BLaER1 (cell line): ENCODE measurements around the gene PGA3.

Experiments used
- H3K27ac ChIP-seq: shearing (Covaris generic); formaldehyde crosslinking; 2 replicates; pipeline ENCODE4 v1.8.1; 2022
- H3K27me3 ChIP-seq: shearing (Covaris generic); formaldehyde crosslinking; 2 replicates; pipeline ENCODE4 v1.8.1; 2022
- H3K36me3 ChIP-seq: shearing (Covaris generic); formaldehyde crosslinking; 2 replicates; pipeline ENCODE4 v1.8.1; 2022
- H3K4me1 ChIP-seq: shearing (Covaris generic); formaldehyde crosslinking; 2 replicates; pipeline ENCODE4 v1.8.1; 2022
- H3K4me2 ChIP-seq: shearing (Covaris generic); formaldehyde crosslinking; 2 replicates; pipeline ENCODE4 v1.8.1; 2022
- H3K4me3 ChIP-seq: shearing (Covaris generic); formaldehyde crosslinking; 2 replicates; pipeline ENCODE4 v1.8.1; 2022
- H3K9ac ChIP-seq: shearing (Covaris generic); formaldehyde crosslinking; 2 replicates; pipeline ENCODE4 v1.8.1; 2022
- H3K9me3 ChIP-seq: shearing (Covaris generic); formaldehyde crosslinking; 2 replicates; pipeline ENCODE4 v1.8.1; 2022
- H4K20me1 ChIP-seq: shearing (Covaris generic); formaldehyde crosslinking; 2 replicates; pipeline ENCODE4 v1.8.1; 2022
- Cebpa-rat ChIP-seq: shearing (Covaris generic); IDR thresholded peaks from 2 replicates; pipeline ENCODE4 v1.8.1; 2022

The PGA3 gene

DNA sequence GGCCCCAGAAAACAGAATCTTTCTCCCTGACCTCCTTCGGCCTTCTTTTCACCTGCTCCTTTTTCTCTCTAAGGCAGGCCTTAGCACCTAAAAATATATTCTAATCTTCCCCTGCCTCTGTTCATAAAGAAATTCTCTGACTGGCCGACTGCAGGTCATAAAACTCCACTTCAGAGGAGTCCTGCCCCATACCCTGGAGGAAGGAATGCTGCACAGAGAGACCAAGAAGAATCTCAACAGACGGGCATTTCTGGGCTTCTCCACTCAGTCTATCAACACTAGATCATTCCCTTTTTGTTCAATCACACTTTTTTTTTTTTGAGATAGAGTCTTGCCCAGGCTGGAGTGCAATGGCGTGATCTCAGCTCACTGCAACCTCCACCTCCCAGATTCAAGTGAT is 19.7 kb upstream of the PGA3 start:
- Histone ChIP-seq H3K9me3 (no peaks in the 10 kb centered on the region), H3K9ac (no peak overlapping the region), H3K4me2 (no peak overlapping the region), H3K27ac (no peak overlapping the region), H3K4me1 (peaks cover 6% of the 10 kb centered on the region; the same call in 1 of the 2 replicates), H4K20me1 (no peaks in the 10 kb centered on the region), H3K4me3 (no peak overlapping the region), H3K27me3 (no peaks in the 10 kb centered on the region), H3K36me3 (no peaks in the 10 kb centered on the region)
- no peak for TF ChIP-seq Cebpa-rat

DNA sequence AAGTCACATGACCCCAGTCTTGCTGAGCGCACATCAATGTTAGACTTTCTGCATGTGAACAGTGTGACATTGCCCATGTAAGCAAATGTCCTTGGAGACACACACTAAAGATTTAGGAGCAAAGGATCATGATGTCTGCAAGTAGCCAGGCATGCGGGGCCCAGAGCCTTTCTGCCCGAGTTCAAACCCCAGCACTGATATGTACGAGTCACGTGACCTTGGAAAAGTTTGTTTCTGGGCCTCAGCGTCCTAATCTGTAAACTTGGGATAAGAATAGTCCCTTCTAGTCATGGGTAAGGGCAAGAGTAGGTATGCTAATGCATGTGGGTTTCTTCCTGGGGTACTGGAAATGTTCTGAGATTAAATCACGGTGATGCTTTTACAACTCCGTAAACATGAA is 16.8 kb upstream of the PGA3 start:
- Histone ChIP-seq H3K36me3 (no peaks in the 10 kb centered on the region), H3K4me3 (no peak overlapping the region), H3K27me3 (no peaks in the 10 kb centered on the region), H3K4me2 (no peak overlapping the region), H3K27ac (no peak overlapping the region), H3K9ac (no peak overlapping the region), H3K4me1 (peaks cover 6% of the 10 kb centered on the region; the same call in 1 of the 2 replicates), H3K9me3 (peaks cover 8% of the 10 kb centered on the region; the same call in 1 of the 2 replicates), H4K20me1 (no peaks in the 10 kb centered on the region)
- TF ChIP-seq Cebpa-rat, result no peak

DNA sequence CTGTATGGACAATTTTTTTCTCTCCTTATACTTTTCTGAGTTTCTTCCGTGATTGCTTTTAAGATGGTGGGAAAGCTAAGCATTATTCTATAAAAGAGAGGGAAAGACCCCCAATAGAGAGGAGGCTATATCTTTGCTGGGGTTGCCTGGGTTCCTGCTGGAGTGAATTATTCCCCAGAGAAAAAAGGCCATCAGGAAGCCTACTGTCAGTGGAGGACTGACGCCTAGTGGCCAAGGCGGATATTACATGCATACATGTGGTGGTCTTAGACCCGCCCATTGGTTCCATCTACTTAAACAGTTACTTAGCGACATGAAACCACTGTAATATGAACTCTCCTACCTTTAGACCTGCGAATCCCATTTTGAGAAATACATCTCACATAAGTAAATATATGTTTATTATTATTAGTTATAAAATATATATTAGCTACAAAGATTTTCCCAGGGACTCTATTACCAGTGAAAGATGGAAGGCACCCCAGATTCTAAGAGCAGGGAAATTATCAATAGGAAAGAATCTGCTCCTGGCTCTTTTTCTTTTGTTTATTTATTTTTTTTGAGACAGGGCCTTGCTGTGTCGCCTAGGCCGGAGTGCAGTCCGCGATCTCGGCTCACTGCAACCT is 15.7 kb upstream of the PGA3 start:
- TF ChIP-seq Cebpa-rat, result no peak

DNA sequence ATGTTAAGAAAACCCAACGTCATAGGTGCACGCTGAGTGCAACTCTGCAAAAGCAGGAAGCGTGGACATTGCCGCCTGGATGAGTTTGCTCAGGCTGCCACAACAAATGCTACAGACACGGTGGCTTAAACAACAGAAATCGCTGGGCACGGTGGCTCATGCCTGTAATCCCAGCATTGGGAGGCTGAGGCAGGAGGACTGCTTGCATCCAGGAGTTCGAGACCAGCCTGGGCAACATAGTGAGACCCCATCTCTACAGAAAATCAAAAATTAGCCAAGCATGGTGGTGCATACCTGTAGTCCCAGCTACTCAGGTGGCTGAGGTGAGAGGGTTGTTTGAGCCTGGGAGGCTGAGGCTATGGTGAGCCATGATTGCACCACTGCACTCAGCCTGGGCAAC is 13.4 kb upstream of the PGA3 start:
- Histone ChIP-seq H4K20me1 (no peaks in the 10 kb centered on the region), H3K36me3 (no peaks in the 10 kb centered on the region), H3K4me2 (no peak overlapping the region), H3K27ac (no peak overlapping the region), H3K9me3 (peaks cover 8% of the 10 kb centered on the region; the same call in 1 of the 2 replicates), H3K9ac (no peak overlapping the region), H3K4me1 (peaks cover 6% of the 10 kb centered on the region; the same call in 1 of the 2 replicates), H3K4me3 (no peak overlapping the region), H3K27me3 (no peaks in the 10 kb centered on the region)
- no peak for TF ChIP-seq Cebpa-rat

More for the DNA sequence above, 15.7 kb upstream of the PGA3 start:
- no peaks in the 10 kb centered on the region for H3K36me3 ChIP-seq
- no peak overlapping the region for H3K4me2 ChIP-seq
- H3K27ac ChIP-seq, result no peak overlapping the region
- H3K27me3 ChIP-seq, result no peaks in the 10 kb centered on the region
- no peaks in the 10 kb centered on the region for H4K20me1 ChIP-seq
- no peak overlapping the region for H3K9ac ChIP-seq
- no peak overlapping the region for H3K4me3 ChIP-seq
- peaks cover 6% of the 10 kb centered on the region; the same call in 1 of the 2 replicates for H3K4me1 ChIP-seq
- H3K9me3 ChIP-seq, result peaks cover 8% of the 10 kb centered on the region; the same call in 1 of the 2 replicates

DNA sequence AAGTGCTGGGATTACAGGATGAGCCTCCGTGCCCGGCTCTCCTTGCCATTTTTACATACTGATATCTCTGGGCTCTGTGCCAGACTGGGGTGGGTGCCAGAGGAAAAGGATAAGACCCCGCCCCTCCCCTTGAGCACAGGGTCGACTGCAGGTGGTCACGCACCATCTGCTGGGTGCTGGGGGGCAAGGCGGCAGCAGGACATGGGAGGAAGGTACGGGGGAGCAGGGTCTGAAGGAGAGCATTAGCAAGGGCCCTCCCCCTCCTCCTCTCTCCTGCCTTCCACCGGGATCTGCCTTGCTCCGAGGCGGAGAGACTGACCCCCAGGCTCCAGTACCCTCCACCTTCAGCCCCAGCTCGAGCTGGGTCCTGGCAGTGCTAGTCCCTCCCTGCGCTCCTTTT is 9.7 kb upstream of the PGA3 start:
- Histone ChIP-seq H3K27me3 (no peaks in the 10 kb centered on the region), H3K4me2 (no peak overlapping the region), H3K27ac (no peak overlapping the region), H3K4me3 (no peak overlapping the region), H3K36me3 (no peaks in the 10 kb centered on the region), H3K9ac (no peak overlapping the region), H3K9me3 (peaks cover 14% of the 10 kb centered on the region), H3K4me1 (peaks cover 12% of the 10 kb centered on the region), H4K20me1 (no peaks in the 10 kb centered on the region)
- TF ChIP-seq Cebpa-rat, result no peak

DNA sequence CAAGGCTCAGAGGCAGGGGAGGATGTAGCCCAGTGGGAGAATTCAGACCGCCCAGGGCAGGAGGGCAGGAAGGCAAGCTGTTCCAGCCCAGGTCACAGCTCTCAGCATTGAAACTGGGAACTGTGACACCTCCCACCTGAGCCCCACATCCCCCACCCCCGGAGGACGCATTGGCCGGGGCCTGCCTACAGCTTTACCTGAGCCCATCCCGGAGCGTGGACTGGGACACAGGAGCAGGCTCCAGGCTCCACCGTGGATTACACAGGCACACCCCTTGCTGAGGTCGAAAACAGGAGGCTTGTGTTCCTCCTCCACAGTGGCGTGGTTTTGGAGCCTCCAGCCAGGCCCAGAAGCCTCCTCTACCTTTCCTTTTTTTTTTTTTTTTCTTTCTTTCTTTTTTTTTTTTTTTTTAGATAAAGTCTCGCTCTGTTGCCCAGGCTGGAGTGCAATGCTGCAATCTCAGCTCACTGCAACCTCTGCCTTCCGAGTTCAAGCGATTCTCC is 9.1 kb upstream of the PGA3 start:
- no peaks in the 10 kb centered on the region for H3K36me3 ChIP-seq
- H3K4me2 ChIP-seq, result no peak overlapping the region
- no peaks in the 10 kb centered on the region for H4K20me1 ChIP-seq
- peaks cover 20% of the 10 kb centered on the region for H3K9me3 ChIP-seq
- no peak overlapping the region for H3K4me3 ChIP-seq
- no peak overlapping the region for H3K9ac ChIP-seq
- no peaks in the 10 kb centered on the region for H3K27me3 ChIP-seq
- H3K4me1 ChIP-seq, result peaks cover 12% of the 10 kb centered on the region
- no peak overlapping the region for H3K27ac ChIP-seq
- no peak for TF ChIP-seq Cebpa-rat

DNA sequence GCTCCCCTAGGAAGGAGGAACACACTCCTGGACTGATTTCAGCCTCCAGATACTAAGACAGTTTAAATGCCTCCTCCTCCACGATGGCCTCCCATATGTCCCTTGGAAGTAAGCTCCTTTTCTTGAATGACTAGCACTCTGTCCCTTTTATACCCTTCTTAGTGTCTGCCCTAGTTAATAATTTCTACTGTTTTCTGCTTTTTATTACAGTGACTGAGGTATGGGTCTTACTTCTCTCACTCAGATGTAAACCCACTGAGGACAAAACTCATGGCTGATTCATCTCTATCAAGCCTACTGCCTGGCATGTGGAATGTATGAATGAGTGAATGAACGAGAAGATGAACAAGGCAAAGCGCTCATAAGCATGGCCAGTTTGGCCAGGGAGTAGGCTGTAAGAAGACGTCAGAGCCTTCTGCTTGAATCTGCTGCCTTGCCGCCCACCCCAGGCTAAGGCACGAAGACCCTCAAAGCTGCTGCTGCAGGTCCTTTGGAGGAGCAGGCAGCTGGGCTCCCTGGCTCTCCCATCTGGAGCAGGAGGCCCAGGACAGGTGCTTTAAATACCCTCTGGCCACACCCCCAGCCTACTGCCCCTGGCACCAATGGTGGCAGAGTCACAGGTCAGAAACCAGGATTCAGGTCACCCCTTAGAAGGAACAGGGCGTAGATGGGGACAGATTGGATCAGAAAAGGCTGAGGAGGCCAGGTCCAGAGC is 8.2 kb upstream of the PGA3 start:
- no peak for TF ChIP-seq Cebpa-rat
- peaks cover 23% of the 10 kb centered on the region for H3K9me3 ChIP-seq
- no peak overlapping the region for H3K4me3 ChIP-seq
- peak overlapping the region; percentile 54 for H3K4me2 ChIP-seq
- peaks cover 12% of the 10 kb centered on the region for H3K4me1 ChIP-seq
- no peak overlapping the region for H3K9ac ChIP-seq
- no peak overlapping the region for H3K27ac ChIP-seq
- no peaks in the 10 kb centered on the region for H3K27me3 ChIP-seq
- H4K20me1 ChIP-seq, result no peaks in the 10 kb centered on the region
- H3K36me3 ChIP-seq, result no peaks in the 10 kb centered on the region

DNA sequence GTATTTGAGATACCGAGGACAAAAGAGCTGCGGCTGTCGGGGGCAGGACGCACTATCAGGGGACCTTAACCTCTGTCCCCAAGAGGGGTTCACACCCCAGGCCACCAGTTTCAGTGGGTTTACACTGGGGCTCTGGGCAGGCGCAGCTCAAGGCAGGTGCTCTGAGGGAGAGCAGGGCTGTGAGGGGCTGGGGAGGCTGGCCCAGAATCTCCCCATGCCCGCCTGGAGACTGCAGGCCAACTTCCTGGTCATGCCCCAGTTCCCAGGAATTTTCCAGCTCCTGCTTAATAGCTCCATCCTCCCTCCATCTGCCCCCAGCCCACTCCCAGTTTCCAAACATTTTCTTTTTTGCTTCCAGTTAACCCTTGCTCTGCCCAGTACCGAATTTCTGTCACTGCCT is 7.6 kb upstream of the PGA3 start:
- Histone ChIP-seq H3K9ac (no peak overlapping the region), H3K4me3 (no peak overlapping the region), H3K27ac (no peak overlapping the region), H3K4me1 (peaks cover 12% of the 10 kb centered on the region), H3K36me3 (no peaks in the 10 kb centered on the region), H3K27me3 (no peaks in the 10 kb centered on the region), H3K9me3 (peaks cover 20% of the 10 kb centered on the region), H3K4me2 (peak overlapping the region; percentile 54), H4K20me1 (no peaks in the 10 kb centered on the region)
- TF ChIP-seq Cebpa-rat, result no peak

DNA sequence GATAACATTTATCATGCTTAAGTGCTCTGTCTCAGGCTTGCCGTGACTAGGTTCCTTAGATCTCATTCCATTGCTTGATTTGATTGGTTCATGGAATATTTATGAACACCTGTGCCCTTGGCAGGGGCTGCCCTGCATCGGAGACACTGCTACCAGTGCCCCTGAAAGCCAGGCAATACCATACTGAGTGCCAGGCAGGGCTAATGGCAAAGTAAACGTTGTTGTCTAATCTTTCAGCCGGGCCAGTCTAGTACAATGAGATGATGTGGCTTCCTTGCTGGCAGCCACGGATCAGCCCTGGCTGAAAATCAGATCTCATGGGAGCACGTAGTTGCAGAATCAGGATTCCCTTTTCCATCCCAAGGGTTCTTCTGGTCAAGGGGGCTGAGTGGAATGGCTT is 5.0 kb upstream of the PGA3 start:
- Histone ChIP-seq H3K4me1 (peaks cover 32% of the 10 kb centered on the region), H3K36me3 (no peaks in the 10 kb centered on the region), H3K4me2 (no peak overlapping the region), H3K27me3 (no peaks in the 10 kb centered on the region), H3K27ac (no peak overlapping the region), H3K9me3 (peaks cover 15% of the 10 kb centered on the region), H3K4me3 (no peak overlapping the region), H3K9ac (no peak overlapping the region), H4K20me1 (no peaks in the 10 kb centered on the region)
- TF ChIP-seq Cebpa-rat, result no peak

DNA sequence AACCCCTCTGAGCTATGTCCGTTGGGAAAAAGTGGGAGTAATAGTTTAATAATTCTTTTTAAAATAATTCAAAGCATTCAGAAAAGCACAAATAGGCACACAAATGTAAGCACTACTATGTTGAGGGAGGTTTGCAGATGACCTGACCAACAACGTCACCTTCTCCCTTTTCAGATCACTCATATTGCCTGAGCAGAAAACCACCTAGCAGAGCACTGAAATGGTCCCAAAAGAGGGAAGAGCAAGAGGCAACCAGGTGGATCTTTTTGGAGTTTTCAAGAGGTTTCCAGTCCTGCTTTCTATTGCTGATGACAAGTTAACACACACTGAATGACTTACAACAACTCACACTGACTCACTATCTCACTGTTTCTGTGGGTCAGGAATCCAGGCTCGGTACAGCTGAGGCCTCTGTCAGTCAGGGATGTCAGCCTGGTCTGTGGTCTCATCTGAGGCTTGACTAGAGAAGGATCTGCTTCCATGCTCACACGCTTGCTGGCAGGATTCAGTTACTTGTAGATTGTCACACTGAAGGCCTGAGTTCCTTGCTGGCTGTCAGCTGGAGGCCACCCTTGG is 4.3 kb upstream of the PGA3 start:
- H3K9me3 ChIP-seq, result peaks cover 15% of the 10 kb centered on the region
- H3K27ac ChIP-seq, result no peak overlapping the region
- H3K4me2 ChIP-seq, result no peak overlapping the region
- no peak overlapping the region for H3K9ac ChIP-seq
- H4K20me1 ChIP-seq, result no peaks in the 10 kb centered on the region
- no peak for TF ChIP-seq Cebpa-rat
- no peaks in the 10 kb centered on the region for H3K36me3 ChIP-seq
- no peaks in the 10 kb centered on the region for H3K27me3 ChIP-seq
- H3K4me3 ChIP-seq, result no peak overlapping the region
- H3K4me1 ChIP-seq, result peaks cover 32% of the 10 kb centered on the region
